Prostate gland (tissue), 2 donors: ENCODE data around the gene ST6GALNAC3.

ENCODE experiments used
- CTCF ChIP-seq, 4 experiments: fragments of 200-600 bp in 2 of 4; fragments of 450-650 bp in 2 of 4; sonication (generic) in 2 of 4; IDR thresholded peaks; 1 replicate in 3 of 4; 2 replicates in 1 of 4; pipeline ENCODE4 v1.5.1; 2016 to 2019; ENCODE audit warnings: antibody characterized with exemption in 4 of 4, mild to moderate bottlenecking in 2 of 4, moderate library complexity in 2 of 4
- POLR2A ChIP-seq: fragments of 450-650 bp; IDR thresholded peaks from one replicate; pipeline ENCODE4 v1.6.1; 2016; ENCODE audit warnings: antibody characterized with exemption, mild to moderate bottlenecking
- POLR2AphosphoS5 ChIP-seq: sonication (generic); formaldehyde crosslinking; IDR thresholded peaks from one replicate; pipeline ENCODE4 v1.6.1; 2017; ENCODE audit warnings: antibody characterized with exemption

- no peak for TF ChIP-seq CTCF (IDR thresholded peaks at IDR 0.05)
- TF ChIP-seq POLR2A: no peak
- no peak for TF ChIP-seq POLR2AphosphoS5
Observed at GRCh38 chr1:76033800-76034475, 40.6 kb upstream of the ST6GALNAC3 start.
